H1 (cell line): ENCODE results near the gene PTPN18. TPM values are rescaled to one million over a fixed set of nuclear protein-coding genes. Genes with fewer than 3 reads are reported as not detected.

ENCODE experiments used
- BCL11A ChIP-seq, 2 experiments: IDR thresholded peaks; one replicate each; pipeline ENCODE4 v1.6.1; 2011; ENCODE audit warnings: low read depth in 2 of 2, low read length in 2 of 2, mild to moderate bottlenecking in 2 of 2
- CHD2 ChIP-seq: IDR thresholded peaks from 2 replicates; pipeline ENCODE4 v1.6.1; 2012; ENCODE audit warnings: low read length, improper control_type of control experiment
- GABPA ChIP-seq: IDR thresholded peaks from 2 replicates; pipeline ENCODE4 v1.6.1; 2011; ENCODE audit warnings: mild to moderate bottlenecking, low read length, moderate library complexity, borderline replicate concordance; ENCODE audit not compliant: insufficient read depth
- SAP30 ChIP-seq: fragments of 300-600 bp; sonication (generic); IDR thresholded peaks from 2 replicates; pipeline ENCODE4 v1.7.1; 2012; ENCODE audit warnings: low read length, moderate library complexity, mild to moderate bottlenecking, inconsistent platforms; ENCODE audit not compliant: insufficient read depth, insufficient replicate concordance
- polyA plus RNA-seq, 7 experiments: library from polyadenylated mRNA; depleted of rRNA in 3 of 7; stranded (reverse) in 5 of 7; unstranded in 2 of 7; fragments of >200 nt in 5 of 7; fragments of 200-250 nt in 2 of 7; gene quantifications; 1 replicate in 5 of 7; 2 replicates in 1 of 7; 4 replicates in 1 of 7; pipeline versions ENCODE4 v1.2.1 to v1.2.3, GENCODE V29; 2011 to 2013; ENCODE audit warnings: missing spikeins in 2 of 7, mixed read lengths in 2 of 7
- total RNA-seq: library from RNA; stranded (reverse); fragmentation: NEBNext Ultra II Directional; extraction: Animal tissue kit (Norgen Biotek cat#: 25700); gene quantifications from 2 replicates; pipeline ENCODE4 v1.2.1, GENCODE V29; 2021
- TF ChIP-seq, protein P1 (sequence below): fragments of 300-600 bp; sonication (generic); IDR thresholded peaks from 2 replicates; pipeline ENCODE4 v1.7.1; 2012; ENCODE audit warnings: low read length, moderate library complexity, mild to moderate bottlenecking, inconsistent platforms; ENCODE audit not compliant: insufficient replicate concordance

PTPN18 gene
- total and polyA plus RNA-seq, 2 of the 8 experiments (the other 6 are each of a cell fraction or from before 2014, with no cell fraction given): 13.2 to 14.7 TPM

DNA sequence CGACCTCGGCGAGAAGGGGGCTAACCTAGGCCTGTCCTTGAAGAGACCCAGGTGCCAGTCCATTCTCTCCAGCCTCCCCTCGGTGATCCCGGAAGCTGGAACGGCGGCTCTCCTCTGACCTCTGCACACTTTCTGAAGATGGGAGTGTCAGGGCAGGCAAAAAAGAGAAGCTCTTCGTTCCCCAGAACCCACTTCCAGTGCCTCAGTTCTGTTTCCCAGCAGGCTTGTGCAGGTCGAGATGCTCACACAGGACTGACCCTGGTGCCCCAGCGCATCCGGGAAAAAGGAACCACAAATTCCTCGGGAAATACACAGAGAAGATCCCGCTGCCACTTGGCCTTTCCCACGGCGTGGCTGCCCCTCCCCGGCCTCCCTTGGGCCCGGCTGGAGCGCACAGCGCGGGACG lies 681 bp upstream of the PTPN18 start (continued):
- TF ChIP-seq, protein P1, sequence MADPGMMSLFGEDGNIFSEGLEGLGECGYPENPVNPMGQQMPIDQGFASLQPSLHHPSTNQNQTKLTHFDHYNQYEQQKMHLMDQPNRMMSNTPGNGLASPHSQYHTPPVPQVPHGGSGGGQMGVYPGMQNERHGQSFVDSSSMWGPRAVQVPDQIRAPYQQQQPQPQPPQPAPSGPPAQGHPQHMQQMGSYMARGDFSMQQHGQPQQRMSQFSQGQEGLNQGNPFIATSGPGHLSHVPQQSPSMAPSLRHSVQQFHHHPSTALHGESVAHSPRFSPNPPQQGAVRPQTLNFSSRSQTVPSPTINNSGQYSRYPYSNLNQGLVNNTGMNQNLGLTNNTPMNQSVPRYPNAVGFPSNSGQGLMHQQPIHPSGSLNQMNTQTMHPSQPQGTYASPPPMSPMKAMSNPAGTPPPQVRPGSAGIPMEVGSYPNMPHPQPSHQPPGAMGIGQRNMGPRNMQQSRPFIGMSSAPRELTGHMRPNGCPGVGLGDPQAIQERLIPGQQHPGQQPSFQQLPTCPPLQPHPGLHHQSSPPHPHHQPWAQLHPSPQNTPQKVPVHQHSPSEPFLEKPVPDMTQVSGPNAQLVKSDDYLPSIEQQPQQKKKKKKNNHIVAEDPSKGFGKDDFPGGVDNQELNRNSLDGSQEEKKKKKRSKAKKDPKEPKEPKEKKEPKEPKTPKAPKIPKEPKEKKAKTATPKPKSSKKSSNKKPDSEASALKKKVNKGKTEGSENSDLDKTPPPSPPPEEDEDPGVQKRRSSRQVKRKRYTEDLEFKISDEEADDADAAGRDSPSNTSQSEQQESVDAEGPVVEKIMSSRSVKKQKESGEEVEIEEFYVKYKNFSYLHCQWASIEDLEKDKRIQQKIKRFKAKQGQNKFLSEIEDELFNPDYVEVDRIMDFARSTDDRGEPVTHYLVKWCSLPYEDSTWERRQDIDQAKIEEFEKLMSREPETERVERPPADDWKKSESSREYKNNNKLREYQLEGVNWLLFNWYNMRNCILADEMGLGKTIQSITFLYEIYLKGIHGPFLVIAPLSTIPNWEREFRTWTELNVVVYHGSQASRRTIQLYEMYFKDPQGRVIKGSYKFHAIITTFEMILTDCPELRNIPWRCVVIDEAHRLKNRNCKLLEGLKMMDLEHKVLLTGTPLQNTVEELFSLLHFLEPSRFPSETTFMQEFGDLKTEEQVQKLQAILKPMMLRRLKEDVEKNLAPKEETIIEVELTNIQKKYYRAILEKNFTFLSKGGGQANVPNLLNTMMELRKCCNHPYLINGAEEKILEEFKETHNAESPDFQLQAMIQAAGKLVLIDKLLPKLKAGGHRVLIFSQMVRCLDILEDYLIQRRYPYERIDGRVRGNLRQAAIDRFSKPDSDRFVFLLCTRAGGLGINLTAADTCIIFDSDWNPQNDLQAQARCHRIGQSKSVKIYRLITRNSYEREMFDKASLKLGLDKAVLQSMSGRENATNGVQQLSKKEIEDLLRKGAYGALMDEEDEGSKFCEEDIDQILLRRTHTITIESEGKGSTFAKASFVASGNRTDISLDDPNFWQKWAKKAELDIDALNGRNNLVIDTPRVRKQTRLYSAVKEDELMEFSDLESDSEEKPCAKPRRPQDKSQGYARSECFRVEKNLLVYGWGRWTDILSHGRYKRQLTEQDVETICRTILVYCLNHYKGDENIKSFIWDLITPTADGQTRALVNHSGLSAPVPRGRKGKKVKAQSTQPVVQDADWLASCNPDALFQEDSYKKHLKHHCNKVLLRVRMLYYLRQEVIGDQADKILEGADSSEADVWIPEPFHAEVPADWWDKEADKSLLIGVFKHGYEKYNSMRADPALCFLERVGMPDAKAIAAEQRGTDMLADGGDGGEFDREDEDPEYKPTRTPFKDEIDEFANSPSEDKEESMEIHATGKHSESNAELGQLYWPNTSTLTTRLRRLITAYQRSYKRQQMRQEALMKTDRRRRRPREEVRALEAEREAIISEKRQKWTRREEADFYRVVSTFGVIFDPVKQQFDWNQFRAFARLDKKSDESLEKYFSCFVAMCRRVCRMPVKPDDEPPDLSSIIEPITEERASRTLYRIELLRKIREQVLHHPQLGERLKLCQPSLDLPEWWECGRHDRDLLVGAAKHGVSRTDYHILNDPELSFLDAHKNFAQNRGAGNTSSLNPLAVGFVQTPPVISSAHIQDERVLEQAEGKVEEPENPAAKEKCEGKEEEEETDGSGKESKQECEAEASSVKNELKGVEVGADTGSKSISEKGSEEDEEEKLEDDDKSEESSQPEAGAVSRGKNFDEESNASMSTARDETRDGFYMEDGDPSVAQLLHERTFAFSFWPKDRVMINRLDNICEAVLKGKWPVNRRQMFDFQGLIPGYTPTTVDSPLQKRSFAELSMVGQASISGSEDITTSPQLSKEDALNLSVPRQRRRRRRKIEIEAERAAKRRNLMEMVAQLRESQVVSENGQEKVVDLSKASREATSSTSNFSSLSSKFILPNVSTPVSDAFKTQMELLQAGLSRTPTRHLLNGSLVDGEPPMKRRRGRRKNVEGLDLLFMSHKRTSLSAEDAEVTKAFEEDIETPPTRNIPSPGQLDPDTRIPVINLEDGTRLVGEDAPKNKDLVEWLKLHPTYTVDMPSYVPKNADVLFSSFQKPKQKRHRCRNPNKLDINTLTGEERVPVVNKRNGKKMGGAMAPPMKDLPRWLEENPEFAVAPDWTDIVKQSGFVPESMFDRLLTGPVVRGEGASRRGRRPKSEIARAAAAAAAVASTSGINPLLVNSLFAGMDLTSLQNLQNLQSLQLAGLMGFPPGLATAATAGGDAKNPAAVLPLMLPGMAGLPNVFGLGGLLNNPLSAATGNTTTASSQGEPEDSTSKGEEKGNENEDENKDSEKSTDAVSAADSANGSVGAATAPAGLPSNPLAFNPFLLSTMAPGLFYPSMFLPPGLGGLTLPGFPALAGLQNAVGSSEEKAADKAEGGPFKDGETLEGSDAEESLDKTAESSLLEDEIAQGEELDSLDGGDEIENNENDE: no peak
- TF ChIP-seq BCL11A (IDR thresholded peaks at IDR 0.05; ENCODE audit: low read depth in 2 of 2, low read length in 2 of 2) (no peak), SAP30 (no peak), GABPA (no peak), CHD2 (no peak)
- TF ChIP-seq, all 59 proteins: peak for 0
